IMR-90 (cell line): ENCODE results near the gene KLHL17. TPM values are rescaled to one million over a fixed set of nuclear protein-coding genes. Genes with fewer than 3 reads are reported as not detected.

Experiments used
- ATAC-seq: fragments of 200-7000 bp; cut with Tn5 transposase; 2 replicates; pipeline ENCODE4 v1.9.1; 2020; ENCODE audit warnings: low read depth, mild to moderate bottlenecking, moderate library complexity
- BruUV-seq: library from RNA; stranded (reverse); fragments of 400-500 nt; replicated peaks from 2 replicates; lab custom pipeline; 2021; lab: Mats Ljungman, UMichigan
- CTCF ChIA-PET: fragments of 300-600 bp; formaldehyde crosslinking; extraction: SDS; loops from one replicate; lab custom pipeline; 2021; ENCODE audit warnings: antibody characterized with exemption; lab: Yijun Ruan, JAX
- POLR2A ChIA-PET: fragments of 300-600 bp; sonication (Branson Sonifier 250); formaldehyde crosslinking; loops from one replicate; lab custom pipeline; 2022; ENCODE audit warnings: antibody characterized with exemption; ENCODE audit not compliant: unreplicated experiment; lab: Charles Lee
- DNase-seq: peaks from one replicate; pipeline ENCODE4 v3.0.0; 2013
- H2AFZ ChIP-seq: replicated peaks from 2 replicates; pipeline ENCODE3; 2013; ENCODE audit warnings: low read length, mild to moderate bottlenecking; ENCODE audit not compliant: poor library complexity
- H2AK5ac ChIP-seq: 2 replicates; pipeline ENCODE4 v1.6.1; 2013; ENCODE audit warnings: low read depth, low read length, inconsistent platforms
- H2AK9ac ChIP-seq: replicated peaks from 2 replicates; pipeline ENCODE3; 2013; ENCODE audit warnings: mild to moderate bottlenecking, low read depth, low read length, moderate library complexity; ENCODE audit not compliant: poor library complexity
- H2BK120ac ChIP-seq: 2 replicates; pipeline ENCODE4 v1.6.1; 2013; ENCODE audit warnings: low read depth, low read length, inconsistent platforms
- H2BK15ac ChIP-seq: 3 replicates; pipeline ENCODE4 v1.6.1; 2013; ENCODE audit warnings: low read depth, low read length, inconsistent platforms
- H2BK20ac ChIP-seq: 2 replicates; pipeline ENCODE4 v1.6.1; 2013; ENCODE audit warnings: low read depth, mild to moderate bottlenecking, inconsistent platforms, low read length, moderate library complexity
- H2BK5ac ChIP-seq: 2 replicates; pipeline ENCODE4 v1.6.1; 2013; ENCODE audit warnings: mild to moderate bottlenecking, low read depth, low read length, inconsistent platforms; ENCODE audit not compliant: poor library complexity, severe bottlenecking
- H3K14ac ChIP-seq: replicated peaks from 2 replicates; pipeline ENCODE4 v1.6.1; 2013; ENCODE audit warnings: low read depth, low read length, inconsistent platforms
- H3K18ac ChIP-seq: 2 replicates; pipeline ENCODE4 v1.6.1; 2013; ENCODE audit warnings: low read depth, low read length, control low read depth
- H3K23ac ChIP-seq: 2 replicates; pipeline ENCODE4 v1.6.1; 2013; ENCODE audit warnings: low read depth, low read length, inconsistent platforms
- H3K27ac ChIP-seq: 2 replicates; pipeline ENCODE4 v1.5.1; 2013; ENCODE audit warnings: mild to moderate bottlenecking, control low read depth, low read length; ENCODE audit not compliant: insufficient read depth
- H3K27me3 ChIP-seq: 2 replicates; pipeline ENCODE4 v1.6.1; 2013; ENCODE audit warnings: low read length; ENCODE audit not compliant: control insufficient read depth, insufficient read depth
- H3K36me3 ChIP-seq: 2 replicates; pipeline ENCODE4 v1.6.1; 2013; ENCODE audit warnings: low read length, mixed read lengths; ENCODE audit not compliant: control insufficient read depth, insufficient read depth
- H3K4ac ChIP-seq: 2 replicates; pipeline ENCODE4 v1.6.1; 2013; ENCODE audit warnings: low read depth, low read length, inconsistent platforms
- H3K4me1 ChIP-seq: 2 replicates; pipeline ENCODE4 v1.6.1; 2013; ENCODE audit warnings: low read length, mixed read lengths; ENCODE audit not compliant: control insufficient read depth, insufficient read depth
- H3K4me2 ChIP-seq: 2 replicates; pipeline ENCODE4 v1.6.1; 2013; ENCODE audit warnings: low read depth, mild to moderate bottlenecking, control low read depth, low read length, moderate library complexity
- H3K4me3 ChIP-seq: 2 replicates; pipeline ENCODE4 v1.5.1; 2013; ENCODE audit warnings: low read depth, mild to moderate bottlenecking, control low read depth, low read length, moderate library complexity; ENCODE audit not compliant: insufficient read depth
- H3K56ac ChIP-seq: 2 replicates; pipeline ENCODE4 v1.6.1; 2013; ENCODE audit warnings: low read length, inconsistent platforms; ENCODE audit not compliant: insufficient read depth; ENCODE audit errors: extremely low read depth
- H3K79me1 ChIP-seq, 2 experiments: 2 replicates each; pipeline ENCODE4 v1.6.1; 2013; ENCODE audit warnings: low read length in 2 of 2, inconsistent platforms in 1 of 2, low read depth in 1 of 2
- H3K9ac ChIP-seq: 2 replicates; pipeline ENCODE4 v1.6.1; 2013; ENCODE audit warnings: low read depth, low read length, control low read depth
- H3K9me1 ChIP-seq: 2 replicates; pipeline ENCODE4 v1.6.1; 2013; ENCODE audit warnings: low read length, inconsistent platforms; ENCODE audit not compliant: insufficient read depth
- H3K9me3 ChIP-seq: 2 replicates; pipeline ENCODE4 v1.6.1; 2013; ENCODE audit warnings: low read length; ENCODE audit not compliant: control insufficient read depth, insufficient read depth
- H4K20me1 ChIP-seq: 2 replicates; pipeline ENCODE4 v1.6.1; 2013; ENCODE audit warnings: low read length, inconsistent platforms; ENCODE audit not compliant: insufficient read depth
- H4K5ac ChIP-seq: 2 replicates; pipeline ENCODE4 v1.6.1; 2013; ENCODE audit warnings: mild to moderate bottlenecking, low read depth, low read length, control low read depth
- H4K8ac ChIP-seq, 2 experiments: 2 replicates each; pipeline ENCODE4 v1.6.1; 2013; ENCODE audit warnings: low read depth in 2 of 2, low read length in 2 of 2, control low read depth in 1 of 2, inconsistent platforms in 1 of 2
- H4K91ac ChIP-seq: 2 replicates; pipeline ENCODE4 v1.6.1; 2013; ENCODE audit warnings: low read depth, low read length, inconsistent platforms; ENCODE audit not compliant: insufficient read depth
- BHLHE40 ChIP-seq: fragments of 150-350 bp; IDR thresholded peaks from 2 replicates; pipeline ENCODE4 v1.6.1; 2016; ENCODE audit warnings: mild to moderate bottlenecking, low read depth, low read length
- CEBPB ChIP-seq: IDR thresholded peaks from 2 replicates; pipeline ENCODE4 v1.6.1; 2012; ENCODE audit warnings: low read depth, low read length, improper control_type of control experiment
- FOS ChIP-seq: fragments of 150-350 bp; IDR thresholded peaks from 2 replicates; pipeline ENCODE4 v1.6.1; 2016; ENCODE audit warnings: low read depth, low read length
- MAFK ChIP-seq: IDR thresholded peaks from 2 replicates; pipeline ENCODE4 v1.6.1; 2012; ENCODE audit warnings: low read depth, low read length, improper control_type of control experiment
- MAZ ChIP-seq: IDR thresholded peaks from 2 replicates; pipeline ENCODE4 v1.6.1; 2012; ENCODE audit warnings: low read depth, mild to moderate bottlenecking, low read length, improper control_type of control experiment, moderate library complexity, borderline replicate concordance
- MXI1 ChIP-seq: IDR thresholded peaks from 2 replicates; pipeline ENCODE4 v1.6.1; 2012; ENCODE audit warnings: low read depth, mild to moderate bottlenecking, low read length, moderate library complexity, borderline replicate concordance
- NFE2L2 ChIP-seq: fragments of 150-350 bp; IDR thresholded peaks from 2 replicates; pipeline ENCODE4 v1.6.1; 2016; ENCODE audit warnings: low read depth, mild to moderate bottlenecking, low read length
- POLR2A ChIP-seq: IDR thresholded peaks from 2 replicates; pipeline ENCODE4 v1.6.1; 2012; ENCODE audit warnings: mild to moderate bottlenecking, low read depth, low read length
- RAD21 ChIP-seq: IDR thresholded peaks from 2 replicates; pipeline ENCODE4 v1.6.1; 2012; ENCODE audit warnings: low read length, improper control_type of control experiment
- RCOR1 ChIP-seq: IDR thresholded peaks from 2 replicates; pipeline ENCODE4 v1.6.1; 2012; ENCODE audit warnings: mild to moderate bottlenecking, low read length, improper control_type of control experiment; ENCODE audit not compliant: insufficient replicate concordance
- RFX5 ChIP-seq: IDR thresholded peaks from 2 replicates; pipeline ENCODE4 v1.8.0; 2012; ENCODE audit warnings: low read depth, mild to moderate bottlenecking, low read length, moderate library complexity
- SMC3 ChIP-seq: fragments of 150-350 bp; IDR thresholded peaks from 2 replicates; pipeline ENCODE4 v1.6.1; 2016; ENCODE audit warnings: low read depth, mild to moderate bottlenecking, antibody characterized with exemption, low read length, moderate library complexity
- WGBS, 2 experiments: methylation state at CpG; one replicate each; pipeline versions ENCODE4 v1.1.5 to v1.1.7; 2013; ENCODE audit warnings: missing lambda C conversion rate in 2 of 2; ENCODE audit not compliant: insufficient read length in 1 of 2; ENCODE audit errors: extremely low coverage in 2 of 2; 5-methylcytosine and 5-hydroxymethylcytosine counted together
- dilution Hi-C: fragments of 300-500 bp; cut with HindIII; formaldehyde crosslinking; loops from one replicate; pipeline ENCODE4 v1.14.3; 2018; ENCODE audit warnings: low sequenced_read_pairs; ENCODE audit not compliant: unreplicated experiment
- in situ Hi-C: fragments of 300-500 bp; cut with MboI; formaldehyde crosslinking; loops from 3 replicates; pipeline ENCODE4 v1.14.3; 2019; ENCODE audit warnings: low sequenced_read_pairs, inconsistent platforms, mixed read lengths
- intact Hi-C: fragments of 100-400 bp; cut with micrococcal nuclease; formaldehyde crosslinking; loops from 2 replicates; pipeline ENCODE4 v1.10.0; 2022
- polyA plus RNA-seq, 3 experiments: library from polyadenylated mRNA; depleted of rRNA; stranded (reverse); fragments of >200 nt; gene quantifications; 2 replicates each; pipeline ENCODE4 v1.2.3, GENCODE V29; 2012; ENCODE audit warnings: low replicate concordance in 1 of 3
- total RNA-seq: library from RNA; depleted of rRNA; stranded (reverse); fragments of >200 nt; gene quantifications from 2 replicates; pipeline ENCODE4 v1.2.3, GENCODE V29; 2012
- TF ChIP-seq, protein P1 (sequence below): fragments of 150-350 bp; IDR thresholded peaks from 2 replicates; pipeline ENCODE4 v1.6.1; 2017; ENCODE audit warnings: mild to moderate bottlenecking, antibody characterized with exemption, low read length, low read depth
- TF ChIP-seq, protein P2 (sequence below): fragments of 150-350 bp; IDR thresholded peaks from 2 replicates; pipeline ENCODE4 v1.6.1; 2016; ENCODE audit warnings: low read depth, mild to moderate bottlenecking, low read length, moderate library complexity, borderline replicate concordance

The KLHL17 gene
- total and polyA plus RNA-seq, 2 of the 4 experiments (the other 2 are of a cell fraction) = 3.4 to 41.0 TPM

DNA sequence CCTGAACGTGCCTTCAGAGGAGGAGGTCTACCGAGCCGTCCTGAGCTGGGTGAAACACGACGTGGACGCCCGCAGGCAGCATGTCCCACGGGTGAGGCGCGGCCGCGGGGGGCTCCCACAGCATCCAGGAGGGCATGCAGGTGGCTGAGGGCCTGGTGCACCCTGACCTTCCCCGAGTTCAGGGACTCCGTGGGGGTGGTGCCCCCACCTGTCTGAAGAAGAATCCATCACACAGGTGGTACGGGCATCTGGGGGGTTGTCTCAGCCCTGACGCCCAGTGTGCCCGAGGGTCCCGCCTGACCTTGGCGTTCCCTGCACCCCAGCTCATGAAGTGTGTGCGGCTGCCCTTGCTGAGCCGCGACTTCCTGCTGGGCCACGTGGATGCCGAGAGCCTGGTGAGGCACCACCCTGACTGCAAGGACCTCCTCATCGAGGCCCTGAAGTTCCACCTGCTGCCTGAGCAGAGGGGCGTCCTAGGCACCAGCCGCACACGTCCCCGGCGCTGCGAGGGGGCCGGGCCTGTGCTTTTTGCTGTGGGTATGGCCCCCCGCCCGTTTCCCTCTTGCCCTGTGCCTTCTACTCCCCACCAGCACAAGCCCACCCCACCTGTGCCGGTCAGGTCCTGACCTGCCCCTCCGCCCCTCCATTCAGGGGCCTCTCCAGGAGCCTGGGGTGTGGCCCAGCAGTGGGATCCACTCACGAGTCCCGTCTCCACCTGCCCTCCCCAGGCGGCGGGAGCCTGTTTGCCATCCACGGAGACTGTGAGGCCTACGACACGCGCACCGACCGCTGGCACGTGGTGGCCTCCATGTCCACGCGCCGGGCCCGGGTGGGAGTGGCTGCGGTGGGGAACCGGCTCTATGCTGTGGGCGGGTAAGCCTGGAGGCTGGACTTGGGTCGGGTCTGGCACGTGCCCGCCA is 2.3 kb downstream of the KLHL17 start:
- BruUV-seq = no TSS peak
- ChIA-PET POLR2A (no interaction called here), CTCF (no interaction called here)
- no peak overlapping the region for H4K91ac ChIP-seq
- no peak overlapping the region for H4K8ac ChIP-seq
- peaks cover 9 to 36% of the 10 kb centered on the region in 2 experiments; a peak in 3 of 4 replicates for H3K79me1 ChIP-seq
- DNase-seq (no peak), ATAC-seq (no peak)
- no peak overlapping the region for H2BK15ac ChIP-seq
- no peak overlapping the region for H3K14ac ChIP-seq
- intact Hi-C loops (no loop called here), dilution Hi-C loops (no loop called here), in situ Hi-C loops (no loop called here)
- H3K4me1 ChIP-seq = peaks cover 16% of the 10 kb centered on the region
- no peak overlapping the region for H2AFZ ChIP-seq
- H2BK120ac ChIP-seq = no peak overlapping the region
- 93% methylated on average over 30 of the region's 57 CpGs; no CpG with 5 or more reads in 1 of the 2 experiments for WGBS, 2 experiments
- no peak overlapping the region for H3K18ac ChIP-seq
- H2AK5ac ChIP-seq = no peak overlapping the region
- no peak overlapping the region for H3K23ac ChIP-seq
- H2BK5ac ChIP-seq = no peak overlapping the region
- H3K56ac ChIP-seq = no peak overlapping the region
- no peak overlapping the region for H4K5ac ChIP-seq
- H2AK9ac ChIP-seq = peak overlapping the region; percentile 55
- no peak overlapping the region for H3K4ac ChIP-seq
- H3K27me3 ChIP-seq = no peaks in the 10 kb centered on the region
- H2BK20ac ChIP-seq = no peak overlapping the region
- no peak overlapping the region for H3K27ac ChIP-seq
- H3K9me3 ChIP-seq = no peaks in the 10 kb centered on the region
- H3K4me2 ChIP-seq = no peak overlapping the region
- no peak overlapping the region for H3K4me3 ChIP-seq
- H3K9me1 ChIP-seq = peaks cover 5% of the 10 kb centered on the region; the same call in 1 of the 2 replicates
- H3K36me3 ChIP-seq = peaks cover 20% of the 10 kb centered on the region
- H4K20me1 ChIP-seq = peaks cover 9% of the 10 kb centered on the region
- no peak overlapping the region for H3K9ac ChIP-seq
- TF ChIP-seq, protein P1, sequence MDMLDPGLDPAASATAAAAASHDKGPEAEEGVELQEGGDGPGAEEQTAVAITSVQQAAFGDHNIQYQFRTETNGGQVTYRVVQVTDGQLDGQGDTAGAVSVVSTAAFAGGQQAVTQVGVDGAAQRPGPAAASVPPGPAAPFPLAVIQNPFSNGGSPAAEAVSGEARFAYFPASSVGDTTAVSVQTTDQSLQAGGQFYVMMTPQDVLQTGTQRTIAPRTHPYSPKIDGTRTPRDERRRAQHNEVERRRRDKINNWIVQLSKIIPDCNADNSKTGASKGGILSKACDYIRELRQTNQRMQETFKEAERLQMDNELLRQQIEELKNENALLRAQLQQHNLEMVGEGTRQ = no peak
- TF ChIP-seq MAFK (no peak), CEBPB (no peak), POLR2A (no peak), FOS (no peak), MXI1 (no peak), BHLHE40 (no peak), MAZ (no peak), RAD21 (no peak), RFX5 (no peak), RCOR1 (no peak), NFE2L2 (no peak), SMC3 (no peak)
- TF ChIP-seq, protein P2, sequence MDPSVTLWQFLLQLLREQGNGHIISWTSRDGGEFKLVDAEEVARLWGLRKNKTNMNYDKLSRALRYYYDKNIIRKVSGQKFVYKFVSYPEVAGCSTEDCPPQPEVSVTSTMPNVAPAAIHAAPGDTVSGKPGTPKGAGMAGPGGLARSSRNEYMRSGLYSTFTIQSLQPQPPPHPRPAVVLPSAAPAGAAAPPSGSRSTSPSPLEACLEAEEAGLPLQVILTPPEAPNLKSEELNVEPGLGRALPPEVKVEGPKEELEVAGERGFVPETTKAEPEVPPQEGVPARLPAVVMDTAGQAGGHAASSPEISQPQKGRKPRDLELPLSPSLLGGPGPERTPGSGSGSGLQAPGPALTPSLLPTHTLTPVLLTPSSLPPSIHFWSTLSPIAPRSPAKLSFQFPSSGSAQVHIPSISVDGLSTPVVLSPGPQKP = no peak
